HG02840 (cell line): Measurements from ENCODE around the gene SYNE3.

Source experiments
- ATAC-seq: cut with Tn5 transposase; IDR thresholded peaks from one replicate; pipeline ENCODE4 v1.9.1; 2021; ENCODE audit warnings: mild to moderate bottlenecking, moderate library complexity, moderate number of reproducible peaks; ENCODE audit not compliant: unreplicated experiment, low FRiP score

SYNE3 gene

GRCh38 chr14:95516554-95517181, at the start of gene SYNE3:
SYNE3 (minus strand) TSS chr14:95516650; CDS start chr14:95475821, 40,829 bp downstream.
- ATAC-seq, result peak; percentile 45

- ATAC-seq, result no peak
These were observed 47.6 kb upstream of the SYNE3 start for GRCh38 chr14:95564060-95564459.

GRCh38 chr14:95562892-95563685, 46.6 kb upstream of the SYNE3 start:
- ATAC-seq, result no peak

- peak; percentile 75 for ATAC-seq
These were observed 44.6 kb upstream of the SYNE3 start for GRCh38 chr14:95561001-95561412.

- no peak for ATAC-seq
These were observed 42.8 kb upstream of the SYNE3 start for GRCh38 chr14:95559203-95559602.

- no peak for ATAC-seq
These were observed 41.4 kb upstream of the SYNE3 start for GRCh38 chr14:95557832-95558231.

GRCh38 chr14:95557291-95557690, 40.8 kb upstream of the SYNE3 start:
- no peak for ATAC-seq

GRCh38 chr14:95555053-95555452, 38.6 kb upstream of the SYNE3 start:
- ATAC-seq, result no peak

- no peak for ATAC-seq
These were observed 36.7 kb upstream of the SYNE3 start for GRCh38 chr14:95553141-95553540.

- no peak for ATAC-seq
These were observed 35.0 kb upstream of the SYNE3 start for GRCh38 chr14:95551435-95551834.

- ATAC-seq, result no peak
These were observed 33.5 kb upstream of the SYNE3 start for GRCh38 chr14:95549656-95550585.

GRCh38 chr14:95548328-95548929, 32.0 kb upstream of the SYNE3 start:
- ATAC-seq, result no peak

GRCh38 chr14:95547626-95548327, 31.3 kb upstream of the SYNE3 start:
- ATAC-seq, result no peak

GRCh38 chr14:95547272-95547625, 30.8 kb upstream of the SYNE3 start:
- no peak for ATAC-seq

GRCh38 chr14:95545515-95546168, 29.2 kb upstream of the SYNE3 start:
- ATAC-seq, result no peak

GRCh38 chr14:95544588-95544987, 28.1 kb upstream of the SYNE3 start:
- no peak for ATAC-seq

GRCh38 chr14:95543021-95543420, 26.6 kb upstream of the SYNE3 start:
- no peak for ATAC-seq

- ATAC-seq, result no peak
These were observed 25.8 kb upstream of the SYNE3 start for GRCh38 chr14:95541932-95542930.
